ENCODE data around the gene OR2AK2.

The OR2AK2 gene, protein sequence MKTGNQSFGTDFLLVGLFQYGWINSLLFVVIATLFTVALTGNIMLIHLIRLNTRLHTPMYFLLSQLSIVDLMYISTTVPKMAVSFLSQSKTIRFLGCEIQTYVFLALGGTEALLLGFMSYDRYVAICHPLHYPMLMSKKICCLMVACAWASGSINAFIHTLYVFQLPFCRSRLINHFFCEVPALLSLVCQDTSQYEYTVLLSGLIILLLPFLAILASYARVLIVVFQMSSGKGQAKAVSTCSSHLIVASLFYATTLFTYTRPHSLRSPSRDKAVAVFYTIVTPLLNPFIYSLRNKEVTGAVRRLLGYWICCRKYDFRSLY

DNA sequence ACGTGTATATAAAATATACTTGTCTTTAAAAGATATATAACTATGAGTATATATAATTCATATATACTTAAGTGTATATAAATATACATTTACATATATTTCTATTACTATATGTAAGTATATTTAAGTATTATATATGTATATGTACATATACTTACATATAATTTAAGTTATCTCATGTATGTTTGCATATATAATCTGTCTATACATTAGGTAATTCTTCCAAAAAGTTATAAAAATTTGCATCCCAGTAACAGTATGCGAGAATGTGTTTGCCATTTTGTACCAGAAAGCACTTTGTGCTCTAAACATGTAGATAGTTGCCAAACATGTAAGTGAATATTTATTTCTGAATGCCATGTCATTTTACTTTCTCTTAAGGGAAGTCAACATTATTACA lies at the start of gene OR2AK2:
TSS of gene OR2AK2 (plus strand) at position 301 of the 400 bp plus-strand sequence. CDS start 144 bp downstream, outside the sequence.
- DNase-seq (ENCODE audit: low spot score): no peak

DNA sequence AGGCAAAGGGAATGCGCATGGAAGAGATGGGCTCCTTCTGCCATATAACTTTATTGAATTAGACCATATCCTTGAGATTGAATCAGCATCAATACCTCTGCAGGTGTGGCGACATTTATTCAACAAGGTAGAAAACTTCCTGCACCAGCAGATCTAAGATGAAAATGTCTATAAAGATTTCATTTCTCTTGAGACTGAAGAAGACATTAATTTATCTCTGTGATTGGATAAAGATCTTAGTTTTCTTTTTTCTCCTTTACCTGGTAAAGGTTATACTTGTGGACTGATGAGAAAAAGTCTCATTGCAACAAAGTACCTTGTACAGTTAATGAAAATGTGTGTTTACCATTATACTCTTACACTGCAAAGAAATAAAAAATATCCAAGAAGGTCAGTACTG lies 45.1 kb upstream of the OR2AK2 start, which contains the start of gene OR2T8:
TSS of gene OR2T8 (plus strand) at position 301 of the 400 bp plus-strand sequence. CDS start 766 bp downstream, outside the sequence.
- no peak for DNase-seq (ENCODE audit: low spot score)

DNA sequence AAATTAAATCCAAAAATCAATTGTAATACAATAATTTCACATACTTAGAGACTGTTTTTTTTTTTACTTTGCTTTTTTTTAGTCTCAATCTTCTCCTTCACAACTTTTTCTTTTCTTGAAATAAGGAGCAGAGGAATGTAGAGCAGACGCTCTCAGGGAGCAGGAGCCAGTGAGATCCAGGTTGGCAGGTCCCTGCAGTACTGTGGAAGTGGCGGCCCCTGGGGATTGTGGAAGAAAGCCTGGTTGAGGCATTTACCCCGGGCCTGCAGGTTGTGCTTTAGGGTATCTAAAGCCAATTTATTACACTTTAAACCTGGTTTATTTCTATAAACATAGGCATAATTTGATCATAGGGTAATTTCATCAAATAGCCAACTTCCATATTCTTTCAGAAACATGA lies 41.1 kb upstream of the OR2AK2 start:
- no peak for DNase-seq (ENCODE audit: low spot score)

DNA sequence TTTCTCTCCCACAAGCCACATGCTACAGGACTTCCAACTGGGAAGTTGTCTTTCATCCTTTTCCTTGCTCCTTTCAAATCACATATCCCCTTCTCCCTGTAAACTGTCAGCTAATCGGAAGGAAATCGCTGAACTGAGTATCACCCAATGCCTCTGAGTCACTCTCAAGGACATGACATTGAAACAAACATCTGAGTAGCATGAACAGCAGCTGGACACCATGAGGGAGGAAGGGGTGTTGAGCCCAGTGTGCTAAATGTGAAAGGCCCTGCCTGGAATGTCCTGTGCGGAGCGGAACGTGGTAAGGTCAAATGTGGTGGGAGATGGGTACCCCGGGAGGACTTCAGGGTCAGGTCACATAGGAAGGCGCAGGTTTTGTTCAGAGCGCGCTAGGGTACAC lies 40.2 kb upstream of the OR2AK2 start, which contains the start of gene OR2AJ1:
TSS of gene OR2AJ1 (plus strand) at position 22 of the 400 bp plus-strand sequence. CDS start 8,880 bp downstream, outside the sequence.
- DNase-seq (ENCODE audit: low spot score): no peak

DNA sequence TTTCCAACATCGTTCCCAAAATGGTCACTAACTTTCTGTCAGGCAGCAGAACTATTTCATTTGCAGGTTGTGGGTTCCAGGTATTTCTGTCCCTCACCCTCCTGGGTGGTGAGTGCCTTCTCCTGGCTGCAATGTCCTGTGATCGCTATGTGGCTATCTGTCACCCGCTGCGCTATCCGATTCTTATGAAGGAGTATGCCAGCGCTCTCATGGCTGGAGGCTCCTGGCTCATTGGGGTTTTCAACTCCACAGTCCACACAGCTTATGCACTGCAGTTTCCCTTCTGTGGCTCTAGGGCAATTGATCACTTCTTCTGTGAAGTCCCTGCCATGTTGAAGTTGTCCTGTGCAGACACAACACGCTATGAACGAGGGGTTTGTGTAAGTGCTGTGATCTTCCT lies 31.0 kb upstream of the OR2AK2 start:
- DNase-seq (ENCODE audit: low spot score): no peak

DNA sequence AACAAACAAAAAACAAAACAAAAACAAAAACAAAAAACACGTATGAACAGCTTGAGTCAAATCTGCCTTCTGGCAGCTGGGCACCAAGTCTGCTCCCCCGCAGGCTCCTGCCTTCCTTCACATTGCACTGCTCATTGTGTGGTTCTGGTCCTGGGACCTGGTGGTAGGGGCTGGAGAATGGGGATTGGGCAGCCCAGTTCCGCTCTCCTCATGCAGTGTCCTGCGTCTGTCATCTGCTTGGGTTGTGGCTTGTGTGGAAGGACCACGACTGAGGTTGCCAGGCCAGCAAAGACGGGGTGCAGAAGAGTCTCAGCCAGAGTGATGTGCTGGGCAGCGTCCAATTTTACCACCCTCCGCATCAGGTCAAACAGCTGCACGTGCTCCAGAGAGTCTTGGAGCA lies 29.3 kb upstream of the OR2AK2 start:
- DNase-seq (ENCODE audit: low spot score): no peak

DNA sequence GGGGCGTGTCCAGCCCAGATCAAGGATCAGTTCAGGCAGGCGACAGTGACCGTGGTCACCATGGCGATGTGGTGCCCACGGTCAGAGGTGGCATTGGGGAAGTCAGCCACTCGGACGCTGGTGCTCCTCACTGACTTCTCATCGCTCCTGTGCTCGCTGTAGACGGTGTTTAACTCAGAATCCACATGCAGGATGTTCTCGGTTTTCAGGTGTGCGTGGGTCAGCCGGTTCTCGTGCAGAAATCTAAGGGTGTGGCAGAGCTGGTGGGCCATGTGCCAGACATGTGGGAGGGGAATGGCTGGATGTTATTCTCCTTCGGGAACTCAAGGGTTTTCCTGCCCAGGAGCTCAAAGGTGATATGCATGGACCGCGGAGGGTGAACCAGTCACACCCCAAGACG lies 28.6 kb upstream of the OR2AK2 start:
- DNase-seq (ENCODE audit: low spot score): no peak

DNA sequence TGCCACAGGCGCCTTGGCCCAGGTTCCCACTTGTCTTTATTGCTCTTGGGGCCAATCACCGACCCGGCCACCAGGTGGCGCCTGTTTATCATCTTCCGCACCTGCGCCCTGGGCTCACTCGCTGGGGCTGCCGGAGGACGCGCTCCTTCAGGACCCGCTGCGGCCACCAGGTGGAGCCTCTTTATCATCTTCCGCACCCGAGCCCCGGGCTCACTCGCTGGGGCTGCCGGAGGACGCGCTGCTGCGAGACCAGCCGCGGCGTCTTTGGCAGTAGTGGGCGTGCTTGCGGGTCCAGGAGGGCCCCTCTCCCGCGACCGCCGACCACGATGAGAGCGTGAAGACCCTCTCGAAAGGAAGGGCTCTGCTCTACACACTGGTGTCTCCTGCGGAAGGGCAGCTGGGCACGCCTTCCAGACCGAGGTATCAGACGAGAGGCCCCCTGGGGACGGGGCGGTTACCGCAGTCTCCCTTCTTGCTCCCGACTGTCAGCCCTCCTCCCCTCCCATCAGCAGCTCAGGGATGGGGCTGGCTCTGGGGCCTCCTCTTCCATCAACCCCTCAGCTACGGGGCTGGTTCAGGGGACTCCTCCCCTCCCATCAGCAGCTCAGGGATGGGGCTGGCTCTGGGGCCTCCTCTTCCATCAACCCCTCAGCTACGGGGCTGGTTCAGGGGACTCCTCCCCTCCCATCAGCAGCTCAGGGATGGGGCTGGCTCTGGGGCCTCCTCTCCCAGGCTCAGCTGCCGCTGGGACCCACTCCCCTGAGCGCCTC lies 27.9 kb upstream of the OR2AK2 start:
- peak; percentile 63 for DNase-seq (ENCODE audit: low spot score)

DNA sequence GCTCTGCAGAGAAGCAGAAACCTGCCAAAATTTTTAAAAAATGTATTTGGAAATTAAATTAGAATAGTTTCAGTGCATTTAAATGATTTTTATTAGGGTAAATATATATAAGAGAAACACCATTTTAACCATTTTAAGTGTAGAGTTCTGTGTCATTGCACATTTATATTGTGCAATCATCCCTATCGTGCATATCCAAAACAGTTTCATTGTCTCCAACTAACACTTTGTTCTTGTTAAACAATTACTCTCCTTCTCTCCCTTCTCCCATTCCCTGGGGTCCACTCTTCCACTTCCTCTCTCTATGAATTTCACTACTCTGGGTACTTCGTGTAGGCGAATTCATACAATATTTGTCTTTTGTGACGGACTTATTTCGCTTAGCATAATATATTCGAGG lies 22.4 kb upstream of the OR2AK2 start:
- DNase-seq (ENCODE audit: low spot score): no peak

DNA sequence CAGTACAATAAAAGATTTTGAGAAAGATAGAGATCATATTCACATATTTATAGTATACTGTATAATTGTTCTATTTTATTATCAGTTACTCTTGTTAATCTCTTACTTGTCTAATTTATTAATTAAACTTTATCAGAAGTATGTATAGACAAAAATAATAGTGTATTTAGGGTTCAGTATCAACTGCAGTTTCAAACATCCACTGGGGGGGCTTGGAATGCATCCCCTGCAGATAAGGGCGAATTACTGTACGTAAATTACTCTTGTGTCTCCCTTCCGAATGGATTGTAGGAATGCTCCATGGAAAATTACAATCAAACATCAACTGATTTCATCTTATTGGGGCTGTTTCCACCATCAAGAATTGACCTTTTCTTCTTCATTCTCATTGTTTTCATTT lies 16.5 kb upstream of the OR2AK2 start, which contains the start of gene OR2L8:
TSS of gene OR2L8 (plus strand) at position 301 of the 400 bp plus-strand sequence. CDS start at position 301, 0 bp downstream.
- DNase-seq (ENCODE audit: low spot score): no peak

DNA sequence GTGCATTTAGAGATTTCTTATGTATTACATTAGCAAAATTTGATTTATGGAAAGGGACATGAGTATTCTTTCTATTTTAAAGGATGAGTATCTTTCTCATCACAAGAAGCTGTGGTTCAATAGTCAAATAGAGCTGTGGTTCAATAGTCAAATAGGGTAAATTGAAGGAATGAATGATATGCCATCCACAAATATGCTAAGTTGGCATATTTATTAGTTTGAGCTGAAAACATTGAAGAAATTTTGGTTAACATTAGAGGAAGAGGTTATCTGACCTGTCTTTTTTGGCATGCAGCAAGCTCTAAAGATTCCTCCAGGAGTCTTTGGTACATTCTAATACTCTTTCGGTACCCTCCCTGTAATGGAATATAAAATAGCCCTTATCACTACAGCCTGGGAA lies 11.6 kb upstream of the OR2AK2 start:
- no peak for DNase-seq (ENCODE audit: low spot score)

DNA sequence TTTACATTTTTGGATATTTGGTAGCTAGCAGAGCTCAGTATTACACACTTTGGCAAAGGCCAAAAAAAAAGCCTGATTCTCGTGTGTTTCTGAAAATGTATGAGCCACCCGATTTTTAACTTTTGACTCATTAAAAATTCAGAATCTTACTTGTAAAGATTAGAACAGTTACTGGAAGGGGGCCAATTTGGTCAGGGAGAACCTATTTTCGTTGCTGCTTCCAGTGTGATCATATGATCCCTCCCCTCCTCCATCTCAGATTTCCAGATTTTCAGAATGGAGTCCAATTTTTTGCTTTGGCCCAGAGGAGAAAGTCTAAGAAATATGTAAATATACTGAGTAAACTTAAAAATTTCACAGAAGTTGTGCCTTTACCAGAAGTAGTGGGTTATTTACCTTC lies 3.2 kb upstream of the OR2AK2 start:
- no peak for DNase-seq (ENCODE audit: low spot score)

DNA sequence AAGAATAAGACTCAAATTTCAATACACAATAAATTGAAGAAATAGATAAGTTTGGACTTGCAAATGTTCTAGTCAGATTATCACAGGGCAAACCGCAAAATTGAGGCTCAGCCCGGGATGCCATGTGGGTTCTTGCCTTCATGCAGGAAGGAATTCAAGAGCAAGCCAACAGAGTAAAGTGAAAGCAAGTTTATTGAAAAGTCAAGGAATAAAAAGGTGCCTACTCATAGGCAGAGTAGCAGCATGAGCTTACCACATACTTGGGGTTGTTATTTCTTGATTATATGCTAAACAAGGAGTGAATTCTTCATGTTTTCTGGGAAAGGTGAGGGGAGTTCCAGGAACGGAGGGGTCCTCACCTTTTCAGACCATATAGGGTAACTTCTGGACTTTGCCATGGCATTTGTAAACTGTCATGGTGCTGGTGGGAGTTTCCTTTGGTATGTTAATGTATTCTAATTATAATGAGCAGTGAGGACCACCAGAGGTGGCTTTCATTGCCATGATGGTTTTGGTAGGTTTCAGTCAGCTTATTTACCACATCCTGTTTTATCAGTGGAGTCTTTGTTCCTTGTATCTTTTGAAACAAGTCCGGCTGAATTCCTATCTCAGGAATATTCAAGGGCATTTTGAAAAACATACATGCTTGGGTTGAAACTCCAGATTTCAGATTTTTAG lies 2.0 kb upstream of the OR2AK2 start:
- DNase-seq (ENCODE audit: low spot score): no peak

DNA sequence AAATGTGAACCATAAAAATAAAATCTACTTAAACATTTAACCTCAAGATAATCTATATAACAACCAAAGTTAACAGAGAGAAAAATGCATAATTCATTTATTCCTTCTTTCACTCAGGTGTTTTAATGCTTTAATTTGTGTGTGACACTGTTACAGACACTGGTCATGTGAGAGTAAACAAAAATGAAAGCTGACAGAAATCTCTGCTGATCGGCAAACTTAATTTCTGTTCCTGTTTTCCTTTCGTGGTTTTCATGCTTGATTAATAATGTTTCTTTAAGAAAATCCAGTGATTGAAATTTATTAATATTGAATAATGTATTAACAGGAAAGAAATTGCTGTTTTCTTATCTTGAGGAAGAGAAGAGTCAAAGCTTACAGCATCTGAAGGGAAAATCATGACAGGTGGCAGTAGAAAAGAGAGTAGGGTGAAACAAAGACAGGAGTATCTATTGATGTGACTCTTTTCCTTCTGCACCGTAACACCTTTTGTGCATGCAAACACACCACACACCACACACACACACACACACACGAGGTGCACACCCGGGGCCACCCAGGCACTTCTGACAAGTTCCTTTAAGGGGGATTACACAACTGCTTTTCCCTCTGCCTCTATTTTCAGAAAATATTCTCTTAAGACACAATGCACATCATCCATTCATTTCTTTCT lies 1.6 kb downstream of the OR2AK2 start:
- DNase-seq (ENCODE audit: low spot score): no peak

DNA sequence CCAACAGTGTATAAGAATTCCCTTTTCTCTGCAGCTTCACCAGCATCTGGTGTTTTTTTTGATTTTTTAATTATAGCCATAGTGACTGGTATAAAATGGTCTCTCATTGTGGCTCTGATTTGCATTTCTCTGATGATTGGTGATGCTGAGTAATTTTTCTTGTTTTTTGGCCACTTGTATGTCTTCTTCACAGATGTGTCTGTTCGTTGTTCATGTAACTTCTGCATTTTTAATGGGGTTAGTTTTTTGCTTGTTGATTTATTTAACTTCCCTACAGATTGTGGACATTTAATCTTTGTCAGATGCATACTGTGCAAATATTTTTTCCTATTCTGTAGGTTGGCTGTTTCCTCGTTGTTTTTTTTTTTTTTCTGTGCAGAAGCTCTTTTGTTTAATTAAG lies 28.0 kb downstream of the OR2AK2 start:
- DNase-seq (ENCODE audit: low spot score): no peak

DNA sequence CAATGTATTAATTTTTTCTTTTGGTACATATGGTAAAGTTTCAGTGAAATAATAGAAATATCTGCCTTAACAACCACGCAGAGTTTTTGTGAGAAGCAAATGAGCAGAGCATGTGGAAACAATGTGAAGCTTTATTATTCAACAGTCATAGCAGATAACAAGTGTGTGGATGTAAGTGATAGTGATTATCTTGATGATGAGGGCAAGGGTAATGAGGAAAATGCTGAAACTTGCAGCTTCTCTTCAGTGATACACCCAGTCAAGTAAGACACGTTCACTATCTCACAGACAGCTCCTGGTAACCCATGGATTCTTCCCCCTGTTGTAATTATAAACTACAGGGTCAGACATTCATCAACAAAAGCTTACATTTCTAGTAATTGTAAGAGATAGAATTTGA lies 33.8 kb downstream of the OR2AK2 start:
- DNase-seq (ENCODE audit: low spot score): no peak

DNA sequence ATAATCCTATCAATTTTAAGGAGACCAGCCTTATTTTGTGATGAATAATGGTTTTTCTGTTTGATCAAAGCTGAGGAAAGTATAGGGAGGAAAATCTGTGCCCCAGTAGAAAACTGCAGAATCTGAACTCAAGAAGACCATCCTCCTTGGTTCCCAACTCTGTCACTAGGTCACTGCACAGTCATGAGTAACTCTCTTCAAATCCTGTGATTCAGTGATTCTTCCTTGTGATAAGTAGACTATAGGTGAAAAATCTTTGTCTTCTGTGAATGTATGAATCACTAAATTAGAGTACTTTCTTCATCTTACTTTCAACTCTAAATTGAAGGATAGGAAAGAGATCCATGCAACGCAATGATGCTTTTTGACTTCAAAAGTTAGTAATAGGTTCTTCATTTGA lies 35.1 kb downstream of the OR2AK2 start:
- DNase-seq (ENCODE audit: low spot score): no peak

DNA sequence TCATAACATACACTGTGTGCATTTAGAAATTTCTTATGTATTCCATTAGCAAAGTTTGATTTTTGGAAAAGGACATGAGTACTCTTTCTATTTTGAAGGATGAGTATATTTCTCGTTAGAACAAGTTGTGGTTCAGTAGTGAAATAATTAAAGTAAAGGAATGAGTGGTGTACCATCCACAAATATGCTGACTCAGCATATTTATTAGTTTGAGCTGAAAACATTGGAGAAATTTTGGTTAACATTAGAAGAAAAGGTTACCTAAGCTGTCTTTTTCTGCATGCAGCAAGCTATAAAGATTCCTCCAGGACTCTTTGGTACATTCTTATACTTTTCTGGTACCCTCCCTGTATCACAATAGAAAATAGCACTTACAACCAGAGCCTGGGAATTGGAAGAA lies 42.7 kb downstream of the OR2AK2 start:
- no peak for DNase-seq (ENCODE audit: low spot score)

DNA sequence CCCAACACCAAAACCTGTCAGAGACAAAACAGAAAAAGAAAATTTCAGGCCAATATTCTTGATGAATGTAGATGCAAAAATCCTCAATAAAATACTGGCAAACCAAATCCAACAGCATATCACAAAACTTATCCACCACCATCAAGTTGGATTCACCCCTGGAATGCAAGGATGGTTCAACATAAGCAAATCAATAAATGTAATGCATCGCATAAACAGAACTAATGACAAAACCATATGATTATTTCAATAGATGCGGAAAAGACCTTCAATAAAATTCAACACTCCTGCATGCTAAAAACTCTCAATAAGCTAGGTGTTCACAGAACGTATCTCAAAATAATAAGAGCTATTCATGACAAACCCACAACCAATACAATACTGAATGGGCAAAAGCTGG lies 44.6 kb downstream of the OR2AK2 start:
- DNase-seq (ENCODE audit: low spot score): no peak

DNA sequence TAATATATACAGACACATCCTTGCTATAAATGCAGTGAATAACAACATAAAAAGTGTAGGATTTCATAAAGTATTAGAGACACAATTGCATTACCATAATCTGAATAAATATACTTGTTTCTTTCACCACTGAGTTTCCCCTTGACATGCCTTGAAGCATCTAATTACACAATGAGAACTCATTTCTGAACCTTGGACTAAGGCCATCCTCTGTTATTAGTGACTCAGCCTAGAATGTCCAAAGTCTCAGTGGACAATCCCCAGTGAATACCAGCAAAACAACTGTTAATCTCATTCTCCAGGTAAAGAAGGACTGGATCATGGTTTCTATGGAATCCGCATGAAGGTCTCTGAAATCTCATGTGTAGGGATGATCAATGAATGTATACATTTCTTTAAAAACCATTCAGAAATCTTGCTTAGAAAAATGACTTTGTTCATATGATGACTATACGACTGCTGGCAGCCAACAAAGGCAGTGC lies 48.2 kb downstream of the OR2AK2 start, which contains the start of gene OR2L5:
TSS of gene OR2L5 (plus strand) at position 432 of the 482 bp plus-strand sequence. CDS start 8,288 bp downstream, outside the sequence.
- DNase-seq (ENCODE audit: low spot score): no peak

DNA sequence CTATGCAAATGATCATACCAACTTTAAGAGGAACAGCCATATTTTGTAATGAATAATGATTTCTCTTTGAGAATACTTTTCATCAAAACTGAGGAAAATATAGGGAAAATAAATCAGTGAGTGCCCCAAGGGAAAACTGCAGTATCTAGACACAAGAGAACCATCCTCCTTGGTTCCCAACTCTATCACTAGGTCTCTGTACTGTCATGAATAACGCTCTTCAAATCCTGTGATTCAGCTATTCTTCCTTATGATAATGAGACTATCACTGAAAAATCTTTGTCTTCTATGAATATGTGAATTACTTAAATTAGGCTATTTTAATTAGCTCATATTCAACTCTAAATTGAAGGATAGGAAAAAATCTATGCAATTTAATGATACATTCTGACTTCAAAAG lies 50.8 kb downstream of the OR2AK2 start:
- no peak for DNase-seq (ENCODE audit: low spot score)
